ENCODE measurements around the gene NFIC. TPM values are rescaled to one million over a fixed set of nuclear protein-coding genes. Genes with fewer than 3 reads are reported as not detected.

NFIC gene
- total and polyA plus RNA-seq, 4 donors = 12.8 to 100 (median 75.1) TPM

GRCh38 chr19:3359015-3359918 lies 7.1 kb upstream of the NFIC start:
- peaks cover 4 to 24% (median 19%) of the 10 kb centered on the region in 4 donors for H3K4me1 ChIP-seq (ENCODE audit: control insufficient read depth in 4 of 4, insufficient read depth in 4 of 4, low read length in 3 of 4)
- H3K9me3 ChIP-seq (ENCODE audit: control insufficient read depth in 4 of 4, low read length in 3 of 4) = no peaks in the 10 kb centered on the region
- H3K27me3 ChIP-seq (ENCODE audit: control insufficient read depth in 4 of 4, insufficient read depth in 4 of 4, low read length in 3 of 4) = no peaks in the 10 kb centered on the region
- TF ChIP-seq MAX (IDR thresholded peaks at IDR 0.05) = no peak
- no peak for TF ChIP-seq HNF4G (IDR thresholded peaks at IDR 0.05)
- no peak for TF ChIP-seq TAF1 (conservative IDR thresholded peaks at IDR 0.05)
- TF ChIP-seq ATF3 (IDR thresholded peaks at IDR 0.05) = no peak
- TF ChIP-seq NR2F2 (IDR thresholded peaks at IDR 0.05) = no peak
- no peak for TF ChIP-seq EGR1 (IDR thresholded peaks at IDR 0.05; ENCODE audit: low read depth in 2 of 2)
- no peak for TF ChIP-seq YY1 (IDR thresholded peaks at IDR 0.05)
- TF ChIP-seq SP1 (IDR thresholded peaks at IDR 0.05) = no peak
- TF ChIP-seq FOXA1 (IDR thresholded peaks at IDR 0.05) = no peak
- TF ChIP-seq RXRA (IDR thresholded peaks at IDR 0.05) = no peak
- no peak for TF ChIP-seq FOXA2 (IDR thresholded peaks at IDR 0.05)
- no peak for TF ChIP-seq RAD21 (IDR thresholded peaks at IDR 0.05)
- TF ChIP-seq ZBTB33 (IDR thresholded peaks at IDR 0.05) = no peak
- H3K27ac ChIP-seq (ENCODE audit: low read depth in 1 of 2, low read length in 2 of 2) = peak overlapping the region; percentile 89 to 96
- H3K4me3 ChIP-seq (ENCODE audit: low read depth in 1 of 3, low read length in 3 of 3) = peak overlapping the region; percentile 47 to 97 (median 79)
- H3K9ac ChIP-seq (ENCODE audit: low read depth in 1 of 2, low read length in 2 of 2) = peak overlapping the region; percentile 10 to 82
- H3K36me3 ChIP-seq (ENCODE audit: control insufficient read depth in 4 of 4, insufficient read depth in 3 of 4, low read depth in 1 of 4, low read length in 3 of 4) = no peaks in the 10 kb centered on the region
- DNase-seq (ENCODE audit: low spot score) = no peak
- under 1% methylated on average over 128 of the region's 129 CpGs for WGBS

GRCh38 chr19:3359919-3360420 lies 6.4 kb upstream of the NFIC start:
- no peak for DNase-seq (ENCODE audit: low spot score)
- Histone ChIP-seq H3K27me3 (ENCODE audit: control insufficient read depth in 4 of 4, insufficient read depth in 4 of 4, low read length in 3 of 4) (no peaks in the 10 kb centered on the region), H3K9ac (ENCODE audit: low read depth in 1 of 2, low read length in 2 of 2) (peak overlapping the region in 1 of 2 donors; percentile 78), H3K27ac (ENCODE audit: low read depth in 1 of 2, low read length in 2 of 2) (peak overlapping the region; percentile 96 to 99), H3K4me3 (ENCODE audit: low read depth in 1 of 3, low read length in 3 of 3) (peak overlapping the region; percentile 9 to 97 (median 86)), H3K36me3 (ENCODE audit: control insufficient read depth in 4 of 4, insufficient read depth in 3 of 4, low read depth in 1 of 4, low read length in 3 of 4) (no peaks in the 10 kb centered on the region), H3K9me3 (ENCODE audit: control insufficient read depth in 4 of 4, low read length in 3 of 4) (no peaks in the 10 kb centered on the region), H3K4me1 (ENCODE audit: control insufficient read depth in 4 of 4, insufficient read depth in 4 of 4, low read length in 3 of 4) (peaks cover 4 to 31% (median 23%) of the 10 kb centered on the region in 4 donors)
- under 1% methylated on average over 81 of the region's 81 CpGs for WGBS
- no peak for TF ChIP-seq TAF1 (conservative IDR thresholded peaks at IDR 0.05)
- no peak for TF ChIP-seq ZBTB33 (IDR thresholded peaks at IDR 0.05)
- TF ChIP-seq FOXA2 (IDR thresholded peaks at IDR 0.05) = no peak
- TF ChIP-seq HNF4G (IDR thresholded peaks at IDR 0.05) = no peak
- TF ChIP-seq, protein P1, sequence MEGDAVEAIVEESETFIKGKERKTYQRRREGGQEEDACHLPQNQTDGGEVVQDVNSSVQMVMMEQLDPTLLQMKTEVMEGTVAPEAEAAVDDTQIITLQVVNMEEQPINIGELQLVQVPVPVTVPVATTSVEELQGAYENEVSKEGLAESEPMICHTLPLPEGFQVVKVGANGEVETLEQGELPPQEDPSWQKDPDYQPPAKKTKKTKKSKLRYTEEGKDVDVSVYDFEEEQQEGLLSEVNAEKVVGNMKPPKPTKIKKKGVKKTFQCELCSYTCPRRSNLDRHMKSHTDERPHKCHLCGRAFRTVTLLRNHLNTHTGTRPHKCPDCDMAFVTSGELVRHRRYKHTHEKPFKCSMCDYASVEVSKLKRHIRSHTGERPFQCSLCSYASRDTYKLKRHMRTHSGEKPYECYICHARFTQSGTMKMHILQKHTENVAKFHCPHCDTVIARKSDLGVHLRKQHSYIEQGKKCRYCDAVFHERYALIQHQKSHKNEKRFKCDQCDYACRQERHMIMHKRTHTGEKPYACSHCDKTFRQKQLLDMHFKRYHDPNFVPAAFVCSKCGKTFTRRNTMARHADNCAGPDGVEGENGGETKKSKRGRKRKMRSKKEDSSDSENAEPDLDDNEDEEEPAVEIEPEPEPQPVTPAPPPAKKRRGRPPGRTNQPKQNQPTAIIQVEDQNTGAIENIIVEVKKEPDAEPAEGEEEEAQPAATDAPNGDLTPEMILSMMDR (IDR thresholded peaks at IDR 0.05; ENCODE audit: low read depth, low read length, missing input control) = no peak
- TF ChIP-seq JUND (IDR thresholded peaks at IDR 0.05) = no peak
- TF ChIP-seq YY1 (IDR thresholded peaks at IDR 0.05) = no peak
- TF ChIP-seq RAD21 (IDR thresholded peaks at IDR 0.05) = no peak
- no peak for TF ChIP-seq RXRA (IDR thresholded peaks at IDR 0.05)
- TF ChIP-seq SP1 (IDR thresholded peaks at IDR 0.05) = no peak
- TF ChIP-seq REST (IDR thresholded peaks at IDR 0.05) = no peak
- TF ChIP-seq HNF4A (conservative IDR thresholded peaks at IDR 0.05) = no peak
- no peak for TF ChIP-seq NR2F2 (IDR thresholded peaks at IDR 0.05)
- TF ChIP-seq GABPA (IDR thresholded peaks at IDR 0.05 in 1 of 2, conservative IDR thresholded peaks at IDR 0.05 in 1 of 2) = no peak
- TF ChIP-seq MAX (IDR thresholded peaks at IDR 0.05) = no peak
